Breast epithelium (tissue), 4 donors: ENCODE measurements around the gene PLA2G10. TPM values are rescaled to one million over a fixed set of nuclear protein-coding genes. Genes with fewer than 3 reads are reported as not detected.
"Not testable (repeated sequence)": the region's sequence is repeated elsewhere in the genome, so short reads cannot be mapped to it uniquely, and the experiment has no call there.

Experiments used
- DNase-seq, 2 donors: peaks; one replicate each; pipeline ENCODE4 v3.0.0-alpha.2; 2019; ENCODE audit warnings: low spot score in 2 of 2
- H3K27ac ChIP-seq, 2 donors: fragments of 200-600 bp; sonication (generic) in 1 of 2; one replicate each; pipeline ENCODE4 v1.5.1; 2016 to 2019; ENCODE audit warnings: mild to moderate bottlenecking in 1 of 2
- H3K27me3 ChIP-seq, 2 donors: fragments of 200-600 bp; sonication (generic) in 1 of 2; one replicate each; pipeline versions ENCODE4 v1.5.1 to v1.6.0; 2017 to 2019; ENCODE audit warnings: control low read depth in 1 of 2, mild to moderate bottlenecking in 1 of 2
- H3K36me3 ChIP-seq: fragments of 200-600 bp; one replicate; pipeline ENCODE4 v1.5.1; 2019
- H3K4me1 ChIP-seq, 2 donors: fragments of 200-600 bp; sonication (generic); one replicate each; pipeline ENCODE4 v1.5.1; 2016 to 2019; ENCODE audit warnings: control low read depth in 1 of 2
- H3K4me3 ChIP-seq, 3 donors: fragments of 200-600 bp; sonication (generic); 1 replicate in 2 of 3; 2 replicates in 1 of 3; pipeline ENCODE4 v1.5.1; 2016 to 2019; ENCODE audit warnings: mild to moderate bottlenecking in 3 of 3, moderate library complexity in 2 of 3
- H3K9me3 ChIP-seq, 2 donors: fragments of 200-600 bp; sonication (generic) in 1 of 2; one replicate each; pipeline ENCODE4 v1.5.1; 2016 to 2019; ENCODE audit warnings: control low read depth in 1 of 2
- intact Hi-C: fragments of 100-400 bp; cut with DNase I; formaldehyde crosslinking; loops from one replicate; pipeline ENCODE4 v1.15.1; 2023; ENCODE audit warnings: low total_unique reads
- total RNA-seq, 3 donors: library from RNA; depleted of rRNA; stranded (reverse); fragments of >200 nt; gene quantifications; one replicate each; pipeline ENCODE4 v1.1.0, GENCODE V29; 2016

Gene PLA2G10, protein sequence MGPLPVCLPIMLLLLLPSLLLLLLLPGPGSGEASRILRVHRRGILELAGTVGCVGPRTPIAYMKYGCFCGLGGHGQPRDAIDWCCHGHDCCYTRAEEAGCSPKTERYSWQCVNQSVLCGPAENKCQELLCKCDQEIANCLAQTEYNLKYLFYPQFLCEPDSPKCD
- not detected for total RNA-seq

DNA sequence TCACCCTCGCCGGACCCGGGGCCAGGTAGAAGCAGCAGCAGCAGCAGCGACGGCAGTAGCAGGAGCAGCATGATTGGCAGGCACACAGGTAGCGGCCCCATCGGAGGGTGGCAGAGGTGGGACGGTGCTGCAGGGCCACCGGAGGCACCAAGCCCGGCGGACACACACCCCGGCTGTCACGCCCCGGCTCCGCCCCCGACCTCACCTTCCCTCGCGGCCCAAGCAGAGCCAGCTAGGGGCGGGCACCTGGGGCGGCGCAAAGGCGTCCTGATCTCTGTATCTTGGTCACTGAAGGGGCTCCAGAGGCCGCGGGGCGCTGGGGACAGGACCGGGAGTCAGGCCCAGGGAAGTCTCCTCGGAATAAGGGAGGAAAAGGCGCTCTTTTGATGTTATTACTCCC lies at the start of gene PLA2G10:
TSS of gene PLA2G10 (minus strand) at position 180 of the 400 bp plus-strand sequence. CDS start at position 101, 79 bp downstream.
- H3K9me3 ChIP-seq, intact Hi-C loops, H3K27ac ChIP-seq, H3K27me3 ChIP-seq, DNase-seq, H3K36me3 ChIP-seq, H3K4me1 ChIP-seq, H3K4me3 ChIP-seq: not testable (repeated sequence)

GRCh38 chr16:14742273-14743128 lies 48.4 kb upstream of the PLA2G10 start, which contains the start of gene NPIPA2:
NPIPA2 (plus strand) TSS chr16:14742533; CDS start chr16:14748066, 5,533 bp downstream.
- H3K9me3 ChIP-seq, intact Hi-C loops, H3K4me1 ChIP-seq, H3K36me3 ChIP-seq, H3K4me3 ChIP-seq, H3K27me3 ChIP-seq, H3K27ac ChIP-seq, DNase-seq: not testable (repeated sequence)

DNA sequence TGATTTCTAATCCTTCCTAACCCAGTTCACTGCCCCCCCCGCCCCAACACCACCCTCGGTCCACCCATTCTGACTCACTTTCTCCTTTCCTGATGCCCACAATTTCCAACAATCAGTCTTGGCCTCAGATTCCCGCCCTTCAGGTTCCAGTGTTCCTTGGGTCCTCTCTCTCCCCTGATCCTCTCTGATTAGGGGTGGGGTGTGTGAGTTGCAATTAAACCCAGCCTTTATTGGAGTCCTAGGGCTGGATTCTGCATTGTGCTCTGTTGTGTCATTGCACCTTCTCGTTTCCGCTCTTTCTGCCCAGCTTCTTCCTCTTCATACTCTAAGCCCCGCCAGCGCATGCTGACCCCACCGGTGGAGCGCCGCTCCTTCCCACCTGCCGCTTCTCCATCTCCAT lies 47.7 kb upstream of the PLA2G10 start:
- H3K9me3 ChIP-seq, DNase-seq, H3K4me1 ChIP-seq, H3K36me3 ChIP-seq, H3K27ac ChIP-seq, intact Hi-C loops, H3K27me3 ChIP-seq, H3K4me3 ChIP-seq: not testable (repeated sequence)

GRCh38 chr16:14740832-14741385 lies 46.8 kb upstream of the PLA2G10 start:
- H3K4me3 ChIP-seq, DNase-seq, H3K9me3 ChIP-seq, H3K27ac ChIP-seq, H3K27me3 ChIP-seq, H3K36me3 ChIP-seq, intact Hi-C loops, H3K4me1 ChIP-seq: not testable (repeated sequence)

DNA sequence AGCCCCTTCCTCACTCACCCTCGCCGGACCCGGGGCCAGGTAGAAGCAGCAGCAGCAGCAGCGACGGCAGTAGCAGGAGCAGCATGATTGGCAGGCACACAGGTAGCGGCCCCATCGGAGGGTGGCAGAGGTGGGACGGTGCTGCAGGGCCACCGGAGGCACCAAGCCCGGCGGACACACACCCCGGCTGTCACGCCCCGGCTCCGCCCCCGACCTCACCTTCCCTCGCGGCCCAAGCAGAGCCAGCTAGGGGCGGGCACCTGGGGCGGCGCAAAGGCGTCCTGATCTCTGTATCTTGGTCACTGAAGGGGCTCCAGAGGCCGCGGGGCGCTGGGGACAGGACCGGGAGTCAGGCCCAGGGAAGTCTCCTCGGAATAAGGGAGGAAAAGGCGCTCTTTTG lies 39.1 kb upstream of the PLA2G10 start:
- DNase-seq, H3K36me3 ChIP-seq, intact Hi-C loops, H3K27ac ChIP-seq, H3K27me3 ChIP-seq, H3K9me3 ChIP-seq, H3K4me3 ChIP-seq, H3K4me1 ChIP-seq: not testable (repeated sequence)

GRCh38 chr16:14703156-14704011 lies 9.3 kb upstream of the PLA2G10 start, which contains the start of gene NPIPA3:
NPIPA3 (plus strand) TSS chr16:14703411; CDS start chr16:14708944, 5,533 bp downstream.
- H3K27me3 ChIP-seq, H3K4me1 ChIP-seq, H3K4me3 ChIP-seq, intact Hi-C loops, H3K27ac ChIP-seq, H3K9me3 ChIP-seq, H3K36me3 ChIP-seq, DNase-seq: not testable (repeated sequence)

- H3K4me1 ChIP-seq, H3K9me3 ChIP-seq, DNase-seq, intact Hi-C loops, H3K36me3 ChIP-seq, H3K27me3 ChIP-seq, H3K4me3 ChIP-seq, H3K27ac ChIP-seq: not testable (repeated sequence)
Measured at GRCh38 chr16:14702672-14703071, 8.6 kb upstream of the PLA2G10 start.

GRCh38 chr16:14701859-14702258 lies 7.8 kb upstream of the PLA2G10 start:
- H3K36me3 ChIP-seq, H3K4me3 ChIP-seq, DNase-seq, H3K4me1 ChIP-seq, H3K27me3 ChIP-seq, H3K9me3 ChIP-seq, H3K27ac ChIP-seq, intact Hi-C loops: not testable (repeated sequence)

DNA sequence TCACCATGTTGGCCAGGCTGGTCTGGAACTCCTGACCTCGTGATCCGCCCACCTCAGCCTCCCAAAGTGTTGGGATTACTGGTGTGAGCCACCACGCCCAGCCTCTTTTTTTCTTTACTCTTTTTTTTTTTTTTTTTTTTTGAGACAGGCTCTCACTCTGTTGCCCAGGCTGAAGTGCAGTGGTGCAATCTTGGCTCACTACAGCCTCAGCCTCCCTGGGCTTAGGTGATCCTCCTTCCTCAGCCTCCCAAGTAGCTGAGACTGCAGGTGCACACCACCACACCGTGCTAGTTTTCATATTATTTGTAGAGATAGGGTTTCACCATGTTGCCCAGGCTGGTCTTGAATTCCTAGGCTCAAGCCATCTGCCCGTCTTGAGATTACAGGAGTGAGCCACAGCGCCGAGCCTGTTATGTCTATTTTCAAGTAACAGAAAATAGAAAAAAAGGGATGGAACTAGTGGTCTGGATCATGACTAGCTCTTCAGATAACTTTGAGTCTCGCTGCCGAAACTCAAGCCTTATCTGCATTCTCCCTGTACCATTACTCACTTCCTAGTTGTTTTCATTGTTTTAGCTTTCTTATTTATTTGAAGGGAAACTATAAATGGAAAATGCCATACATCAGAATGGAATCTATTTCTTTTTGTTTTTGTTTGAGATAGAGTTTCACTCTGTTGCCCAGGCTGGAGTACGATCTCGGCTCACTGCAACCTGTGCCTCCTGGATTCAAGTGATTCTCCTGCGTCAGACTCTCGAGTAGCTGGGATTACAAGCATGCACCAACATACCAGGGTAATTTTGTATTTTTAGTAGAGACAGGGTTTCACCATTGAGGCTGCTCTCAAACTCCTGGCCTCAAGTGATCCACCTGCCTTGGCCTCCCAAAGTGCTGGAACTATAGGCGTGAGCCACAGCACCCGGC lies 8.0 kb downstream of the PLA2G10 start:
- H3K9me3 ChIP-seq, DNase-seq, H3K27ac ChIP-seq, H3K36me3 ChIP-seq, intact Hi-C loops, H3K27me3 ChIP-seq, H3K4me3 ChIP-seq, H3K4me1 ChIP-seq: not testable (repeated sequence)
